ENCODE data around the gene CAPN12.

- TF ChIP-seq CTCF (IDR thresholded peaks at IDR 0.05; ENCODE audit: low read depth, low read length, missing input control) = no peak
- TF ChIP-seq REST (IDR thresholded peaks at IDR 0.05) = no peak
- no peak for TF ChIP-seq GABPA (IDR thresholded peaks at IDR 0.05 in 1 of 2, conservative IDR thresholded peaks at IDR 0.05 in 1 of 2)
- no peak for TF ChIP-seq RAD21 (IDR thresholded peaks at IDR 0.05)
- no peak for TF ChIP-seq FOXA1 (IDR thresholded peaks at IDR 0.05)
- no peak for TF ChIP-seq ATF3 (IDR thresholded peaks at IDR 0.05)
- no peak for TF ChIP-seq MAX (IDR thresholded peaks at IDR 0.05)
- no peak for TF ChIP-seq TAF1 (conservative IDR thresholded peaks at IDR 0.05)
- TF ChIP-seq SP1 (IDR thresholded peaks at IDR 0.05) = no peak
Observed at GRCh38 chr19:38684078-38684861, 60.0 kb downstream of the CAPN12 start.
